ENCODE data around the gene TCP11L2.

DNA sequence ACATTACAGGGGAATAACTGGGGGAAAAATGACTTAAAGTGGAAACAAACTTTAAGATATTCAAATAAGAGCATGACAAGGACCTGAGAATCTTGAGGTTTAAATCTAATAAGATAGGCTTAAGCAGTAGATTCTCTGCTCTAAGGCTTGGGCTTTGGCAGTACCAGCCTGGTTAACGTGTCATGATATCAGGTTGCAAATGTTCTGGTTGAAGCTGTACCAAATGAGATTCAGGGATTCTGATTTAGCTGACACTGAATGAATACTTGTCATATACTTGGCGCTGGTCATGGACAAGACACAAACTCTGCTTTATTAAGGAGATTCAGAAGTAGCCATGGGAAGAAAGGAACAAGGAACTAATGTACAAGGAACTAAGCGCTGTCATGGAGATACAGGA lies 6.1 kb downstream of the TCP11L2 start:
- no peak for TF ChIP-seq GTF2F1 (IDR thresholded peaks at IDR 0.05; ENCODE audit: borderline replicate concordance, low read depth, low read length)
- TF ChIP-seq CBX5 (IDR thresholded peaks at IDR 0.05; ENCODE audit: low read depth, low read length): no peak
- TF ChIP-seq, protein P1, sequence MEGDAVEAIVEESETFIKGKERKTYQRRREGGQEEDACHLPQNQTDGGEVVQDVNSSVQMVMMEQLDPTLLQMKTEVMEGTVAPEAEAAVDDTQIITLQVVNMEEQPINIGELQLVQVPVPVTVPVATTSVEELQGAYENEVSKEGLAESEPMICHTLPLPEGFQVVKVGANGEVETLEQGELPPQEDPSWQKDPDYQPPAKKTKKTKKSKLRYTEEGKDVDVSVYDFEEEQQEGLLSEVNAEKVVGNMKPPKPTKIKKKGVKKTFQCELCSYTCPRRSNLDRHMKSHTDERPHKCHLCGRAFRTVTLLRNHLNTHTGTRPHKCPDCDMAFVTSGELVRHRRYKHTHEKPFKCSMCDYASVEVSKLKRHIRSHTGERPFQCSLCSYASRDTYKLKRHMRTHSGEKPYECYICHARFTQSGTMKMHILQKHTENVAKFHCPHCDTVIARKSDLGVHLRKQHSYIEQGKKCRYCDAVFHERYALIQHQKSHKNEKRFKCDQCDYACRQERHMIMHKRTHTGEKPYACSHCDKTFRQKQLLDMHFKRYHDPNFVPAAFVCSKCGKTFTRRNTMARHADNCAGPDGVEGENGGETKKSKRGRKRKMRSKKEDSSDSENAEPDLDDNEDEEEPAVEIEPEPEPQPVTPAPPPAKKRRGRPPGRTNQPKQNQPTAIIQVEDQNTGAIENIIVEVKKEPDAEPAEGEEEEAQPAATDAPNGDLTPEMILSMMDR (IDR thresholded peaks at IDR 0.05; ENCODE audit: control extremely low read depth in 1 of 3, insufficient read depth in 1 of 3, low read depth in 1 of 3, low read length in 3 of 3): no peak
- TF ChIP-seq ZNF274 (IDR thresholded peaks at IDR 0.05; ENCODE audit: borderline replicate concordance, extremely low read depth, low read length): no peak
- no peak for TF ChIP-seq POLR2A (IDR thresholded peaks at IDR 0.05; ENCODE audit: control extremely low read depth in 1 of 2, low read depth in 2 of 2, low read length in 2 of 2)
